Neuronal stem cell (in vitro differentiated cells): ENCODE data around the gene VPREB1.
A peak's percentile ranks its signal among the peaks of the same experiment; 100 is the strongest.

Experiments used
- DNase-seq: peaks from one replicate; pipeline ENCODE4 v3.0.0-alpha.2; 2013; ENCODE audit warnings: low spot score
- H2AFZ ChIP-seq: one replicate; pipeline ENCODE4 v1.6.1; 2013; ENCODE audit warnings: mild to moderate bottlenecking, low read length, inconsistent platforms
- H2AK5ac ChIP-seq: 2 replicates; pipeline ENCODE4 v1.6.1; 2013; ENCODE audit warnings: low read depth, mild to moderate bottlenecking, inconsistent platforms, low read length, moderate library complexity, mixed read lengths
- H2BK120ac ChIP-seq: 2 replicates; pipeline ENCODE4 v1.6.1; 2013; ENCODE audit warnings: low read depth, mild to moderate bottlenecking, inconsistent platforms, low read length, moderate library complexity, mixed read lengths
- H2BK12ac ChIP-seq: one replicate; pipeline ENCODE4 v1.6.1; 2013; ENCODE audit warnings: low read length, inconsistent platforms
- H2BK15ac ChIP-seq: 2 replicates; pipeline ENCODE4 v1.6.1; 2013; ENCODE audit warnings: mild to moderate bottlenecking, low read length, inconsistent platforms, mixed read lengths
- H2BK5ac ChIP-seq: one replicate; pipeline ENCODE4 v1.6.1; 2013; ENCODE audit warnings: inconsistent platforms, mild to moderate bottlenecking, low read length, moderate library complexity
- H3K14ac ChIP-seq: one replicate; pipeline ENCODE4 v1.6.1; 2013; ENCODE audit warnings: low read length, inconsistent platforms
- H3K18ac ChIP-seq: 2 replicates; pipeline ENCODE4 v1.6.1; 2013; ENCODE audit warnings: low read length, inconsistent platforms
- H3K23ac ChIP-seq: 2 replicates; pipeline ENCODE4 v1.6.1; 2013; ENCODE audit warnings: low read depth, mild to moderate bottlenecking, mixed read lengths, low read length, inconsistent platforms; ENCODE audit not compliant: poor library complexity
- H3K27ac ChIP-seq: replicated peaks from 3 replicates; pipeline ENCODE4 v1.5.1; 2013; ENCODE audit warnings: low read length, inconsistent platforms
- H3K27me3 ChIP-seq, 3 experiments: 2 replicates each; pipeline ENCODE4 v1.6.1; 2013; ENCODE audit warnings: low read length in 3 of 3, mild to moderate bottlenecking in 2 of 3, inconsistent platforms in 1 of 3, low read depth in 1 of 3, mixed read lengths in 1 of 3, moderate library complexity in 1 of 3; ENCODE audit not compliant: control insufficient read depth in 3 of 3, insufficient read depth in 3 of 3
- H3K36me3 ChIP-seq, 2 donors: replicated peaks in 1 of 2; 2 replicates each; pipeline ENCODE4 v1.6.1; 2013; ENCODE audit warnings: low read length in 2 of 2; ENCODE audit not compliant: control insufficient read depth in 2 of 2, insufficient read depth in 2 of 2
- H3K4ac ChIP-seq: 2 replicates; pipeline ENCODE4 v1.6.1; 2013; ENCODE audit warnings: inconsistent platforms, mild to moderate bottlenecking, low read length, moderate library complexity
- H3K4me1 ChIP-seq, 2 donors: 1 replicate in 1 of 2; 2 replicates in 1 of 2; pipeline ENCODE4 v1.6.1; 2013; ENCODE audit warnings: low read length in 2 of 2, low read depth in 1 of 2; ENCODE audit not compliant: control insufficient read depth in 2 of 2, insufficient read depth in 1 of 2
- H3K4me2 ChIP-seq: one replicate; pipeline ENCODE4 v1.6.1; 2013; ENCODE audit warnings: mild to moderate bottlenecking, low read length, inconsistent platforms; ENCODE audit not compliant: insufficient read depth, poor library complexity, severe bottlenecking
- H3K4me3 ChIP-seq, 2 donors: 2 replicates each; pipeline ENCODE4 v1.5.1; 2013; ENCODE audit warnings: low read length in 2 of 2, mild to moderate bottlenecking in 2 of 2, inconsistent platforms in 1 of 2, moderate library complexity in 1 of 2
- H3K79me1 ChIP-seq: one replicate; pipeline ENCODE4 v1.6.1; 2013; ENCODE audit warnings: low read depth, mild to moderate bottlenecking, inconsistent platforms, low read length, moderate library complexity
- H3K9ac ChIP-seq: one replicate; pipeline ENCODE4 v1.6.1; 2013; ENCODE audit warnings: mild to moderate bottlenecking, low read depth, low read length, inconsistent platforms; ENCODE audit not compliant: poor library complexity
- H3K9me3 ChIP-seq, 2 donors: replicated peaks in 1 of 2; 2 replicates each; pipeline versions ENCODE3 to v1.6.1; 2013; ENCODE audit warnings: low read length in 2 of 2, mild to moderate bottlenecking in 2 of 2, inconsistent platforms in 1 of 2, low read depth in 1 of 2, mixed read lengths in 1 of 2, moderate library complexity in 1 of 2; ENCODE audit not compliant: control insufficient read depth in 2 of 2, insufficient read depth in 1 of 2
- H4K8ac ChIP-seq: one replicate; pipeline ENCODE4 v1.6.1; 2013; ENCODE audit warnings: low read depth, mild to moderate bottlenecking, inconsistent platforms, low read length, moderate library complexity
- H4K91ac ChIP-seq: one replicate; pipeline ENCODE4 v1.6.1; 2013; ENCODE audit warnings: low read length, low read depth, mild to moderate bottlenecking, inconsistent platforms; ENCODE audit not compliant: poor library complexity
- WGBS, 2 donors: extraction: QIAGEN DNeasy Blood & Tissue Kit; methylation state at CpG; one replicate each; pipeline ENCODE4 v1.1.7; 2013; ENCODE audit warnings: missing lambda C conversion rate in 2 of 2, mixed read lengths in 1 of 2; ENCODE audit not compliant: insufficient read length in 2 of 2, insufficient replicate concordance in 1 of 2; ENCODE audit errors: extremely low coverage in 2 of 2; 5-methylcytosine and 5-hydroxymethylcytosine counted together

VPREB1 gene

GRCh38 chr22:22243033-22243680 lies 1.4 kb upstream of the VPREB1 start:
- no peak overlapping the region for H2BK15ac ChIP-seq
- peak overlapping the region; percentile 50 for H3K9ac ChIP-seq
- no peak overlapping the region for H4K8ac ChIP-seq

GRCh38 chr22:22245256-22245909 lies 797 bp downstream of the VPREB1 start:
- Histone ChIP-seq H2BK120ac (no peak overlapping the region), H3K9me3 (peaks cover 0 to 2% of the 10 kb centered on the region in 2 donors), H3K23ac (no peak overlapping the region), H4K91ac (no peak overlapping the region), H3K9ac (no peak overlapping the region), H3K27ac (no peak overlapping the region), H3K27me3 (peaks cover 0 to 70% (median 62%) of the 10 kb centered on the region in 3 experiments), H3K4ac (no peak overlapping the region), H3K14ac (no peak overlapping the region), H3K36me3 (no peaks in the 10 kb centered on the region), H2AK5ac (no peak overlapping the region), H3K4me1 (no peaks in the 10 kb centered on the region), H2AFZ (no peak overlapping the region), H3K4me3 (no peak overlapping the region), H2BK12ac (no peak overlapping the region), H3K18ac (no peak overlapping the region), H2BK5ac (no peak overlapping the region), H4K8ac (no peak overlapping the region), H3K79me1 (no peaks in the 10 kb centered on the region), H2BK15ac (no peak overlapping the region), H3K4me2 (no peak overlapping the region)
- DNase-seq, result no peak
- no CpG with 5 or more reads among the region's 18 CpGs for WGBS, 2 donors

More at GRCh38 chr22:22243033-22243680, 1.4 kb upstream of the VPREB1 start:
- Histone ChIP-seq H2BK5ac (no peak overlapping the region), H2BK120ac (no peak overlapping the region), H3K23ac (peak overlapping the region; percentile 85), H4K91ac (no peak overlapping the region), H3K9me3 (peaks cover 0 to 3% of the 10 kb centered on the region in 2 donors), H3K4me1 (no peaks in the 10 kb centered on the region), H3K4ac (no peak overlapping the region), H2AK5ac (no peak overlapping the region), H3K4me3 (no peak overlapping the region), H3K18ac (no peak overlapping the region), H3K4me2 (no peak overlapping the region), H3K27ac (no peak overlapping the region), H3K14ac (peak overlapping the region; percentile 17), H3K27me3 (peaks cover 0 to 73% (median 59%) of the 10 kb centered on the region in 3 experiments), H3K79me1 (no peaks in the 10 kb centered on the region), H2AFZ (no peak overlapping the region), H2BK12ac (no peak overlapping the region), H3K36me3 (no peaks in the 10 kb centered on the region)
- no CpG with 5 or more reads among the region's 6 CpGs for WGBS, 2 donors
- DNase-seq, result no peak

GRCh38 chr22:22245935-22246525 lies 1.4 kb downstream of the VPREB1 start:
- no peak overlapping the region for H3K23ac ChIP-seq
- no peak for DNase-seq
- peaks cover 0 to 2% of the 10 kb centered on the region in 2 donors for H3K9me3 ChIP-seq
- no peak overlapping the region for H2AK5ac ChIP-seq
- H4K91ac ChIP-seq, result no peak overlapping the region
- H3K27me3 ChIP-seq, result peaks cover 0 to 73% (median 57%) of the 10 kb centered on the region in 3 experiments
- no peak overlapping the region for H3K4ac ChIP-seq
- H3K36me3 ChIP-seq, result no peaks in the 10 kb centered on the region
- H3K27ac ChIP-seq, result no peak overlapping the region
- no peak overlapping the region for H3K14ac ChIP-seq
- H2BK5ac ChIP-seq, result no peak overlapping the region
- no peak overlapping the region for H4K8ac ChIP-seq
- no peak overlapping the region for H2BK12ac ChIP-seq
- no peak overlapping the region for H3K9ac ChIP-seq
- no peak overlapping the region for H2BK120ac ChIP-seq
- no CpG with 5 or more reads among the region's 6 CpGs for WGBS, 2 donors
- no peak overlapping the region for H2AFZ ChIP-seq
- H3K79me1 ChIP-seq, result no peaks in the 10 kb centered on the region
- no peak overlapping the region for H3K4me3 ChIP-seq
- H3K4me2 ChIP-seq, result no peak overlapping the region
- H2BK15ac ChIP-seq, result no peak overlapping the region
- no peaks in the 10 kb centered on the region for H3K4me1 ChIP-seq
- H3K18ac ChIP-seq, result no peak overlapping the region

GRCh38 chr22:22246706-22247105 lies 2.1 kb downstream of the VPREB1 start:
- no peak for DNase-seq
- Histone ChIP-seq H3K9ac (no peak overlapping the region), H2BK12ac (no peak overlapping the region), H3K4me3 (no peak overlapping the region), H3K79me1 (no peaks in the 10 kb centered on the region), H3K18ac (no peak overlapping the region), H3K4me1 (no peaks in the 10 kb centered on the region), H2BK15ac (no peak overlapping the region), H3K4me2 (no peak overlapping the region), H3K4ac (no peak overlapping the region), H4K91ac (no peak overlapping the region), H2BK120ac (no peak overlapping the region), H2BK5ac (no peak overlapping the region), H3K14ac (no peak overlapping the region), H3K23ac (no peak overlapping the region), H3K36me3 (no peaks in the 10 kb centered on the region), H2AFZ (no peak overlapping the region), H3K27me3 (peaks cover 0 to 67% (median 53%) of the 10 kb centered on the region in 3 experiments), H4K8ac (no peak overlapping the region), H3K27ac (no peak overlapping the region), H3K9me3 (no peaks in the 10 kb centered on the region), H2AK5ac (no peak overlapping the region)
- no CpG with 5 or more reads among the region's 9 CpGs for WGBS, 2 donors
